GM13976 (cell line): ENCODE results near the gene CDK5RAP1.
"Not testable (repeated sequence)": the region's sequence is repeated elsewhere in the genome, so short reads cannot be mapped to it uniquely, and the experiment has no call there.

ENCODE experiments used
- DNase-seq: peaks from one replicate; pipeline ENCODE4 v3.0.0; 2012; ENCODE audit warnings: low spot score
- CTCF ChIP-seq: IDR thresholded peaks from 2 replicates; pipeline ENCODE4 v1.5.1; 2012; ENCODE audit warnings: borderline replicate concordance, mild to moderate bottlenecking; ENCODE audit not compliant: insufficient read depth; ENCODE audit errors: extremely low read depth, missing control alignments, control extremely low read depth
- in situ Hi-C: fragments of 300-500 bp; cut with MboI; formaldehyde crosslinking; loops from one replicate; pipeline ENCODE4 v1.12.0; 2022; ENCODE audit warnings: low sequenced_read_pairs, mixed read lengths, inconsistent platforms; ENCODE audit not compliant: unreplicated experiment

The CDK5RAP1 gene

GRCh38 chr20:33394718-33395117 lies 6.6 kb downstream of the CDK5RAP1 start:
- in situ Hi-C loops = no loop called here

GRCh38 chr20:33393609-33394008 lies 7.7 kb downstream of the CDK5RAP1 start:
- no peak for TF ChIP-seq CTCF
- DNase-seq = no peak
- in situ Hi-C loops = no loop called here

More at GRCh38 chr20:33394718-33395117, 6.6 kb downstream of the CDK5RAP1 start:
- no peak for DNase-seq
- TF ChIP-seq CTCF = no peak

- no peak for DNase-seq
- in situ Hi-C loops = no loop called here
- TF ChIP-seq CTCF = no peak
Observed at GRCh38 chr20:33391722-33392415, 9.4 kb downstream of the CDK5RAP1 start.

- in situ Hi-C loops, DNase-seq: not testable (repeated sequence)
Observed at GRCh38 chr20:33389326-33389725, 12.0 kb downstream of the CDK5RAP1 start.

GRCh38 chr20:33388268-33388667 lies 13.1 kb downstream of the CDK5RAP1 start:
- no peak for DNase-seq
- no peak for TF ChIP-seq CTCF
- in situ Hi-C loops = no loop called here

- in situ Hi-C loops = no loop called here
- no peak for DNase-seq
- TF ChIP-seq CTCF = no peak
Observed at GRCh38 chr20:33387177-33387576, 14.1 kb downstream of the CDK5RAP1 start.

GRCh38 chr20:33386673-33387072 lies 14.6 kb downstream of the CDK5RAP1 start:
- no peak for DNase-seq
- TF ChIP-seq CTCF = no peak
- in situ Hi-C loops = no loop called here
